ENCODE data around the gene NIP7. TPM values are rescaled to one million over a fixed set of nuclear protein-coding genes. Genes with fewer than 3 reads are reported as not detected.
"Not testable (repeated sequence)": the region's sequence is repeated elsewhere in the genome, so short reads cannot be mapped to it uniquely, and the experiment has no call there.

Gene NIP7
- total and polyA plus RNA-seq, 9 donors = 5.7 to 24.6 (median 16.6) TPM

GRCh38 chr16:69349536-69349935 lies 10.0 kb downstream of the NIP7 start:
- TF ChIP-seq POLR2A (IDR thresholded peaks at IDR 0.05) (no peak), EP300 (IDR thresholded peaks at IDR 0.05) (no peak), CTCF (IDR thresholded peaks at IDR 0.05) (no peak)
- Histone ChIP-seq H3K36me3 (no peaks in the 10 kb centered on the region), H3K27me3 (no peaks in the 10 kb centered on the region), H3K9me3 (no peaks in the 10 kb centered on the region), H3K4me1 (ENCODE audit: insufficient read depth) (no peaks in the 10 kb centered on the region), H3K27ac (no peak overlapping the region), H3K4me3 (no peak overlapping the region)
- intact Hi-C loops (cut with DNase I) = no loop called here
- WGBS, 3 donors = 80 to 90% (median 86%) methylated on average over 10 of the region's 10 CpGs
- no peak for DNase-seq

GRCh38 chr16:69350536-69351133 lies 11.1 kb downstream of the NIP7 start:
- TF ChIP-seq POLR2A (IDR thresholded peaks at IDR 0.05) = no peak
- no peak for TF ChIP-seq EP300 (IDR thresholded peaks at IDR 0.05)
- TF ChIP-seq CTCF (IDR thresholded peaks at IDR 0.05) = no peak
- H3K4me1 ChIP-seq (ENCODE audit: insufficient read depth) = no peaks in the 10 kb centered on the region
- no peaks in the 10 kb centered on the region for H3K9me3 ChIP-seq
- H3K36me3 ChIP-seq = no peaks in the 10 kb centered on the region
- no peak for DNase-seq
- no peak overlapping the region for H3K4me3 ChIP-seq
- no peak overlapping the region for H3K27ac ChIP-seq
- WGBS, 3 donors = 60 to 70% (median 62%) methylated on average over 6 of the region's 6 CpGs
- intact Hi-C loops (cut with DNase I) = no loop called here
- no peaks in the 10 kb centered on the region for H3K27me3 ChIP-seq

- TF ChIP-seq POLR2A (IDR thresholded peaks at IDR 0.05) (no peak), CTCF (IDR thresholded peaks at IDR 0.05) (no peak), EP300 (IDR thresholded peaks at IDR 0.05) (no peak)
- intact Hi-C loops (cut with DNase I) = no loop called here
- Histone ChIP-seq H3K27ac (no peak within 1 kb of the TSS), H3K36me3 (no peaks in the 10 kb centered on the region), H3K27me3 (no peaks in the 10 kb centered on the region), H3K4me3 (no peak within 1 kb of the TSS), H3K4me1 (ENCODE audit: insufficient read depth) (no peaks in the 10 kb centered on the region), H3K9me3 (no peaks in the 10 kb centered on the region)
- DNase-seq = no peak
- WGBS, 3 donors = 83 to 88% (median 86%) methylated on average over 12 of the region's 12 CpGs
Measured at GRCh38 chr16:69351309-69352027, 11.9 kb downstream of the NIP7 start, which contains the start of gene TMED6. TMED6 (minus strand) TSS chr16:69351786; CDS start chr16:69351753, 33 bp downstream.

- H3K4me3 ChIP-seq; DNase-seq; H3K9me3 ChIP-seq; H3K4me1 ChIP-seq (ENCODE audit: insufficient read depth); intact Hi-C loops (cut with DNase I); H3K36me3 ChIP-seq; H3K27ac ChIP-seq; H3K27me3 ChIP-seq: not testable (repeated sequence)
- 96 to 97% (median 97%) methylated on average over 9 of the region's 9 CpGs for whole genome bisulfite sequencing, 3 donors
Measured at GRCh38 chr16:69360070-69360469, 20.5 kb downstream of the NIP7 start.

GRCh38 chr16:69363281-69363717 lies 23.7 kb downstream of the NIP7 start:
- Histone ChIP-seq H3K27me3 (no peaks in the 10 kb centered on the region), H3K4me3 (no peak overlapping the region), H3K36me3 (no peaks in the 10 kb centered on the region), H3K4me1 (ENCODE audit: insufficient read depth) (no peaks in the 10 kb centered on the region), H3K9me3 (no peaks in the 10 kb centered on the region), H3K27ac (no peak overlapping the region)
- no peak for TF ChIP-seq CTCF (IDR thresholded peaks at IDR 0.05)
- TF ChIP-seq POLR2A (IDR thresholded peaks at IDR 0.05) = no peak
- no peak for TF ChIP-seq EP300 (IDR thresholded peaks at IDR 0.05)
- DNase-seq = no peak
- 86 to 93% (median 90%) methylated on average over 5 of the region's 5 CpGs for WGBS, 3 donors
- intact Hi-C loops (cut with DNase I) = no loop called here
